ENCODE measurements around the gene GGT6.
A peak's percentile ranks its signal among the peaks of the same experiment; 100 is the strongest.
"Not testable (repeated sequence)": the region's sequence is repeated elsewhere in the genome, so short reads cannot be mapped to it uniquely, and the experiment has no call there.

The GGT6 gene, protein sequence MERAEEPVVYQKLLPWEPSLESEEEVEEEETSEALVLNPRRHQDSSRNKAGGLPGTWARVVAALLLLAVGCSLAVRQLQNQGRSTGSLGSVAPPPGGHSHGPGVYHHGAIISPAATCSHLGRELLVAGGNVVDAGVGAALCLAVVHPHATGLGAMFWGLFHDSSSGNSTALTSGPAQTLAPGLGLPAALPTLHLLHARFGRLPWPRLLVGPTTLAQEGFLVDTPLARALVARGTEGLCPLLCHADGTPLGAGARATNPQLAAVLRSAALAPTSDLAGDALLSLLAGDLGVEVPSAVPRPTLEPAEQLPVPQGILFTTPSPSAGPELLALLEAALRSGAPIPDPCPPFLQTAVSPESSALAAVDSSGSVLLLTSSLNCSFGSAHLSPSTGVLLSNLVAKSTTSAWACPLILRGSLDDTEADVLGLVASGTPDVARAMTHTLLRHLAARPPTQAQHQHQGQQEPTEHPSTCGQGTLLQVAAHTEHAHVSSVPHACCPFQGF

DNA sequence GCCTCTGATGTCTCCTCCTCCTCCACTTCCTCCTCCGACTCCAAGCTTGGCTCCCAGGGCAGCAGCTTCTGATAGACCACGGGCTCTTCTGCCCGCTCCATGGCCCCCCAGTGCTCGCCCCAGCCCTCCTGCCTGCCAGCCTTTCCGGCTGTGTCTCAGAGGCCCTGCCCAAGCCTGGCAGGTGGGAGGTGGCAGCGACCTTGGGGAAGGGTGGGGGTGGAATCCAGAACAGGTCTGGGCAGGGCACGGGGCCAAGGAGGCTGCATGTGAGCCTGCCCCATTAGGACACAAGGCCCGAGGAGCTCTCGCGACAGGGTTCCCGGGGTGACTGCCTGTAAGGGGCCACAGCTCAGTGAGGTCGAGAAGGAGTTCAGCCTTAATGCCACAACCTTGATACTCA is at the start of gene GGT6:
Gene GGT6, minus strand, starts transcription at position 157 of the 400 bp plus-strand sequence. Its CDS starts 56 bp downstream, at position 101.
- Histone ChIP-seq H3K9me3 (no peaks in the 10 kb centered on the region), H3K4me1 (peaks cover 53% of the 10 kb centered on the region), H3K4me3 (no peak within 1 kb of the TSS), H3K27me3 (no peaks in the 10 kb centered on the region), H3K27ac (peak within 1 kb of the TSS; percentile 30; the same call in 1 of the 2 replicates), H3K9ac (no peak within 1 kb of the TSS), H4K20me1 (no peaks in the 10 kb centered on the region), H3K36me3 (no peaks in the 10 kb centered on the region), H3K4me2 (peak within 1 kb of the TSS; percentile 59)
- no peak for TF ChIP-seq Cebpa-rat (IDR thresholded peaks at IDR 0.05)

DNA sequence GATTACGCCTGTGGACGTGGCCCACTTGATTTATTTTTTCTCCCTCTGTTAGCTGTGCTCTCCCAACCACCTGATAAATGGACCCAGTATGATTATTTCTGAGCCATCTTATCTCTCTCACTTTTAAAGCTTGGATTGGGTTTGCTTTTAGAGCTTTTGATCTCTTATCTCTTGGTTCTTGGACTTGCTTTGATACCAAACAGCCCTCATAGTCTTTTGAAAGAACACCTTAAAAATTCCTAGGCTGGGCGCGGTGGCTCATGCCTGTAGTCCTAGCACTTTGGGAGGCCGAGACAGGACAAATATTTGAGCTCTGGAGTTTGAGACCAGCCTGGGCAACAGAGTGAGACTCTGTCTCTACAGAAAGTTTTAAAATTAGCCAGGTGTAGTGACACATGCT is 49.8 kb upstream of the GGT6 start:
- no peak overlapping the region for H3K27ac ChIP-seq
- TF ChIP-seq Cebpa-rat (IDR thresholded peaks at IDR 0.05), result no peak
- peaks cover 38% of the 10 kb centered on the region for H3K4me1 ChIP-seq
- H3K36me3 ChIP-seq, result no peaks in the 10 kb centered on the region
- H3K4me3 ChIP-seq, result no peak overlapping the region
- no peak overlapping the region for H3K4me2 ChIP-seq
- H4K20me1 ChIP-seq, result no peaks in the 10 kb centered on the region
- H3K9me3 ChIP-seq, result no peaks in the 10 kb centered on the region
- H3K9ac ChIP-seq, result no peak overlapping the region
- no peaks in the 10 kb centered on the region for H3K27me3 ChIP-seq

DNA sequence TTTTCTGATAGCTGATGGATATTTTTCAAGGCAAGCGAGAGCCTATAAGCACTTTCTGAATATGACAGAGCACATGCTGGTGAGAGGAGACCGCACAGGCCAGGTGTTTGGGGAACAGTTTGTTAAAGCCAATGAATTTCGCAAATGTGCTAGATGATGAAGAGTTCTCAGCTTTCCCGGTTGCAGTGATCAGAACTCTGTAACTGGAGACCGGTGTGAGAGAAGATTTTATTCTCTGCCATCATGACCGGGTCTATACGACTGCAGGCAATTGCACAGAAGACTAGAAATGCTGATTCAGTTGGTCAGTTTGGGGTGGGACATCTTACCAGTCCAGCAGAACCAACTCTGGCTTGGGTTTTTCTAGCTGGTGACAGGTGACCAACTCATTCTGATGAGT is 49.4 kb upstream of the GGT6 start:
- H3K4me1 ChIP-seq, result peaks cover 42% of the 10 kb centered on the region
- no peak overlapping the region for H3K4me2 ChIP-seq
- no peaks in the 10 kb centered on the region for H3K9me3 ChIP-seq
- no peaks in the 10 kb centered on the region for H3K36me3 ChIP-seq
- H3K27ac ChIP-seq, result no peak overlapping the region
- H3K9ac ChIP-seq, result no peak overlapping the region
- TF ChIP-seq Cebpa-rat (IDR thresholded peaks at IDR 0.05), result no peak
- no peak overlapping the region for H3K4me3 ChIP-seq
- H3K27me3 ChIP-seq, result no peaks in the 10 kb centered on the region
- H4K20me1 ChIP-seq, result no peaks in the 10 kb centered on the region

DNA sequence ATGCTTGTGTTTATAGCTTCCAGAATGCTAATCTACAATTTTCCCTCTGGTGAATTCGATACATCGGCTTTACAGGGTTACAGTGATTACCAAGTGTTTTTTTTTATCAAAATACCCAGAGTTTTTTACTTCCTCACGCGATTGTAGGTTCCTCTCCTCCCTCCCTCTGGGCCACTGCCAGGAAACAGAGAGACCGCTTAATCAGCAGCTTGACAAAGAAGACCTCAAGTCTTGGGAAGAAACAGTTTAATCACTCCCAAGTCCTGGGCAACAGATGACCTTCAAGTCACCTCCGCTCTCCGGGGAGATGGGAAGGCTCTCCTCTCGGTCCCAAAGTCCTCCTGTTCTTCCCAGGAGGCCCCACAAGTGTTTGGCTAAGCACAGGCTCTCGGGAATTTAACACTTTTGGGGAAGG is 47.4 kb upstream of the GGT6 start:
- peak overlapping the region; percentile 80 for H3K4me2 ChIP-seq
- peak overlapping the region; percentile 62; the same call in 1 of the 2 replicates for H3K9ac ChIP-seq
- H3K4me3 ChIP-seq, result no peak overlapping the region
- H3K36me3 ChIP-seq, result no peaks in the 10 kb centered on the region
- H3K27ac ChIP-seq, result peak overlapping the region; percentile 75
- no peaks in the 10 kb centered on the region for H3K9me3 ChIP-seq
- no peak for TF ChIP-seq Cebpa-rat (IDR thresholded peaks at IDR 0.05)
- H4K20me1 ChIP-seq, result no peaks in the 10 kb centered on the region
- peaks cover 50% of the 10 kb centered on the region for H3K4me1 ChIP-seq
- H3K27me3 ChIP-seq, result no peaks in the 10 kb centered on the region

DNA sequence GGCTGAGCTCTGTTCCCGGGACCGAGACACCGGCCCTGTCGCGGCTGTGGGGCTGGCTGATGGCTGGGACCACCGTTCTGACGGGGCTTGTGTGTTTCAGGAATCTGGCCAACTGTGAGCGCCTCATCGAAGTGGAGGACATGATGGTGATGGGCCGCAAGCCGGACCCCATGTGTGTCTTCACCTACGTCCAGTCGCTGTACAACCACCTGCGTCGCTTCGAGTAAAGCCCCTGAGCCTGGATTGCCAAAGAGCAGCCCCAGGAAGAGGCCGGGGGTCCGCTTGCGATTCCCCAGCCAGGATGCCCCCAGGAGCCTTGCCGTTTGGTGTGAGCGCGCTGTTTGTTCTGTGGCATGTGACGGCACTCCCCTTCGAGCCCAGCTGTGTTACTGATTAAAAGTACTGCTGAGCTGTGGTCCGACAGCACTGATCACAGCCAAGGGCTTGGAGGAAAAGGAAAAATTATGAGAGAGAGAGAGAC is 46.9 kb upstream of the GGT6 start:
- Histone ChIP-seq H4K20me1 (no peaks in the 10 kb centered on the region), H3K27ac (peak overlapping the region; percentile 75), H3K27me3 (no peaks in the 10 kb centered on the region), H3K9ac (peak overlapping the region; percentile 62; the same call in 1 of the 2 replicates), H3K9me3 (no peaks in the 10 kb centered on the region), H3K4me3 (no peak overlapping the region), H3K4me2 (peak overlapping the region; percentile 80), H3K36me3 (no peaks in the 10 kb centered on the region), H3K4me1 (peaks cover 50% of the 10 kb centered on the region)
- TF ChIP-seq Cebpa-rat (IDR thresholded peaks at IDR 0.05), result no peak

DNA sequence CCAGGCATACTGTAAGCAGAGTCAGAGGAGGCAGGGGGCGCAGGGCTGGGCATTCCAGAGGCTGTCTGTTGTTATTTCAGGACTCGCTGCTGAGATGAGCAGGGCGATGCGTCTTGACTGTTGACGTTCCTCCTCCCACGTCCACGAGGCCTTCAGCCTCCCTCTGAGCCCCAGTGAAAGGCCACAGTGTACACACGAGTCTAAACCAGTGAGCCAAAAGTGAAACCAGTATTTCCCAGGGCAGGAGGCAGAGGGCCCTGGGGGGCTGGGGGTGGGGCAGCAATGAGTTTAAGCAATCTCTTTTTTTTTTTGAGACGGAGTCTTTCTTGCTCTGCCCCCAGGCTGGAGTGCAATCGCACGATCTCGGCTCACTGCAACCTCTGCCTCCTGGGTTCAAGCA is 45.4 kb upstream of the GGT6 start:
- no peaks in the 10 kb centered on the region for H4K20me1 ChIP-seq
- no peaks in the 10 kb centered on the region for H3K9me3 ChIP-seq
- peaks cover 50% of the 10 kb centered on the region for H3K4me1 ChIP-seq
- H3K9ac ChIP-seq, result peak overlapping the region; percentile 67
- no peaks in the 10 kb centered on the region for H3K27me3 ChIP-seq
- no peaks in the 10 kb centered on the region for H3K36me3 ChIP-seq
- peak overlapping the region; percentile 74 for H3K27ac ChIP-seq
- no peak for TF ChIP-seq Cebpa-rat (IDR thresholded peaks at IDR 0.05)
- peak overlapping the region; percentile 80 for H3K4me2 ChIP-seq
- H3K4me3 ChIP-seq, result no peak overlapping the region

DNA sequence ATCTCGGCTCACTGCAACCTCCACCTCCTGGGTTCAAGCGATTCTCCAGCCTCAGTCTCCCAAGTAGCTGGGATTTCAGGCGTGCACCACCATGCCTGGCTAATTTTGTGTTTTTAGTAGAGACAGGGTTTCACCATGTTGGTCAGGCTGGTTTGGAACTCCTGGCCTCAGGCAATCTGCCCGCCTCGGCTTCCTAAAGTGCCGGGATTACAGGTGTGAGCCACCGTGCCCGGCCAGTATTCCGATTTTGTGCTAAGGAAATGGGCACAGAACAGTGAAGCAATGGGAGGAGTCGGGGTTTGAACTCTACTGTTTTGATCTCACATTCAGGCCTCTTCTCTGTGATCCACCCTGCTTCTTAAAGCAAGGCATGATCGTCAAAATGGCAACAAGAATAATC is 44.4 kb upstream of the GGT6 start:
- not testable (repeated sequence) for H4K20me1 ChIP-seq

DNA sequence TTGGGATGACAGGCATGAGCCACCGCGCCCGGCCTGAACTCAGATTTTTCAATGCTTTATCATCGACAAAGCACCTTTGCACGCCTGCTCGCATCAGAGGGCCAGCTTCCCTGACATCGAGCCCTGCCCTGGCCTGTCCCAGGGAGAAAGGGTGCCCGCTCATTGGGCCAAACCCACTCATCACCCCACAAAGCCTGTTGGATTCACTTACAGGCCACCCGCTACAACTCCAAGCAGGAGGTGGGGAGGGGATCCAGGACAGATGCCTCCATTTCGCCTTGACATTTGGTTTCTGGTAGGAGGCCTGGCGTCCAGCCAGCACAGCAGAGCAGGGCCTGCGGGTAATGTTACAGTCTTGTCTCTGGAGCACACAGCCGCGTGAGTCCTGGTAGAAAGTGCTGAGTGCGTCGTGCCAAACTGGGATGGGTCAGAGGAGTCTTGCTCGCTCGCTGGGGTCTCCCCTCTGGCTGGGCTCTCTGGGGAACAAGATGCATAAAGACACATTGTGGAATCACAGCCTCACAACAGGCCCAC is 43.8 kb upstream of the GGT6 start:
- Histone ChIP-seq H3K36me3 (no peaks in the 10 kb centered on the region), H3K4me3 (no peak overlapping the region), H3K27me3 (no peaks in the 10 kb centered on the region)

More for the DNA sequence above, 44.4 kb upstream of the GGT6 start:
- Histone ChIP-seq H3K27ac (peak overlapping the region; percentile 74; the same call in 1 of the 2 replicates), H3K4me2 (peak overlapping the region; percentile 80), H3K4me1 (peaks cover 50% of the 10 kb centered on the region)
- not testable (repeated sequence) for H3K27me3 ChIP-seq, H3K9me3 ChIP-seq, H3K9ac ChIP-seq, H3K36me3 ChIP-seq, H3K4me3 ChIP-seq

DNA sequence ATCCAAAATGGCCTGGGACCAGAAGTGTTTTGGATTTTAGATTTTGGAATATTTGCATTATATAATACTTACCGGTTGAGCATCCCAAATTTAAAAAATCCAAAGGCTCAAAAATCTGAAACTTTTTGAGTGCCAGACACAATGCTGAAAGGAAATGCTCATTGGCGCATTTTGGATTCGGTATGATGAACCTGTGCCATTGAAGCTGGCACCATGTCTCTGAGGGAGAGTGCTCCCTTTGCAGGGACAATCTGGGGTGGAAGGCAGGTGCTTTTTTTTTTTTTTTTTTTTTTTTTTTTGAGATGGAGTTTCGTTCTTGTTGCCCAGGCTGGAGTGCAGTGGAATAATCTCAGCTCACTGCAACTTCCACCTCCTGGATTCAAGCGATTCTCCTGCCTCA is 41.7 kb upstream of the GGT6 start:
- H3K9ac ChIP-seq, result no peak overlapping the region
- H3K9me3 ChIP-seq, result no peaks in the 10 kb centered on the region
- no peak overlapping the region for H3K4me3 ChIP-seq
- TF ChIP-seq Cebpa-rat (IDR thresholded peaks at IDR 0.05), result no peak
- H3K4me1 ChIP-seq, result peaks cover 31% of the 10 kb centered on the region
- H4K20me1 ChIP-seq, result no peaks in the 10 kb centered on the region
- H3K36me3 ChIP-seq, result no peaks in the 10 kb centered on the region
- no peak overlapping the region for H3K4me2 ChIP-seq
- no peak overlapping the region for H3K27ac ChIP-seq
- H3K27me3 ChIP-seq, result no peaks in the 10 kb centered on the region

More for the DNA sequence above, 43.8 kb upstream of the GGT6 start:
- Histone ChIP-seq H3K27ac (no peak overlapping the region; the same call in 1 of the 2 replicates), H3K9me3 (no peaks in the 10 kb centered on the region), H4K20me1 (no peaks in the 10 kb centered on the region), H3K9ac (no peak overlapping the region), H3K4me2 (peak overlapping the region; percentile 80), H3K4me1 (peaks cover 50% of the 10 kb centered on the region)
- no peak for TF ChIP-seq Cebpa-rat (IDR thresholded peaks at IDR 0.05)

DNA sequence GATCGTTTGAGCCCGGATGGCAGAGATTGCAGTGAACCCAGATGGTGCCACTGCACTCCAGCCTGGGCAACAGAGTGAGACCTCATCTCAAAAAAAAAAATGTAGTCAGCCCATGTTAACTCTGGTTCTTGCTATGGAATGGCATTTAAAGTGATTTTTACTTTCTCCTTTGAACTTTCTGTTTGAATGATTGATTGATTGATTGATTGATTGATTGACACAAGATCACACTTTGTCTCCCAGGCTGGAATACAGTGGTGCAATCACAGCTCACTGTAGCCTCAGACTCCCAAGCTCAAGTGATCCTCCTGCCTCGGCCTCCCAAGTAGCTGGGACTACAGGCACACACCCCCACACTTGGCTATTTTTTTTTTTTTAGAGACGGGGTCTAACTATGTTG is 40.9 kb upstream of the GGT6 start:
- Histone ChIP-seq H3K9ac (no peak overlapping the region), H3K36me3 (no peaks in the 10 kb centered on the region), H3K27me3 (no peaks in the 10 kb centered on the region), H3K27ac (no peak overlapping the region), H3K9me3 (no peaks in the 10 kb centered on the region), H4K20me1 (no peaks in the 10 kb centered on the region), H3K4me1 (peaks cover 23% of the 10 kb centered on the region), H3K4me3 (no peak overlapping the region), H3K4me2 (no peak overlapping the region)
- TF ChIP-seq Cebpa-rat (IDR thresholded peaks at IDR 0.05), result no peak
